Large intestine (tissue), 12 donors: ENCODE measurements around the gene MAPK12. TPM values are rescaled to one million over a fixed set of nuclear protein-coding genes. Genes with fewer than 3 reads are reported as not detected.

Source experiments
- DNase-seq, 2 donors: peaks; one replicate each; pipeline versions ENCODE4 v3.0.0 to v3.0.0-alpha.2; 2013
- H3K27ac ChIP-seq: one replicate; pipeline ENCODE4 v1.5.1; 2013; ENCODE audit warnings: low read length
- H3K27me3 ChIP-seq: 2 replicates; pipeline ENCODE4 v1.6.1; 2013; ENCODE audit warnings: low read length; ENCODE audit not compliant: control insufficient read depth, insufficient read depth
- H3K36me3 ChIP-seq: 2 replicates; pipeline ENCODE4 v1.6.1; 2013; ENCODE audit warnings: low read length; ENCODE audit not compliant: control insufficient read depth, insufficient read depth
- H3K4me1 ChIP-seq: one replicate; pipeline ENCODE4 v1.6.1; 2013; ENCODE audit warnings: low read length; ENCODE audit not compliant: control insufficient read depth, insufficient read depth
- H3K4me3 ChIP-seq: one replicate; pipeline ENCODE4 v1.5.1; 2013; ENCODE audit warnings: low read length
- H3K9me3 ChIP-seq: one replicate; pipeline ENCODE4 v1.6.1; 2013; ENCODE audit warnings: mild to moderate bottlenecking, low read depth, low read length, moderate library complexity; ENCODE audit not compliant: control insufficient read depth
- WGBS: methylation state at CpG from one replicate; pipeline ENCODE4 v1.1.5; 2013; ENCODE audit warnings: low lambda C conversion rate; ENCODE audit not compliant: insufficient coverage; 5-methylcytosine and 5-hydroxymethylcytosine counted together
- long read RNA-seq, 11 donors: transcript quantifications; one replicate each; lab custom pipeline, GENCODE V29; 2026
- polyA plus RNA-seq: library from polyadenylated mRNA; unstranded; fragments of 120-200 nt; gene quantifications from one replicate; pipeline ENCODE4 v1.2.1, GENCODE V29; 2013

Gene MAPK12
- polyA plus RNA-seq = 7.6 TPM
- long read RNA-seq, donor 1 = 0 reads
- long read RNA-seq, donor 2, partial matches to known transcripts = 0 of 1 reads
- long read RNA-seq, donor 2, other reads (novel, unspliced or antisense) = 0 of 1 reads
- long read RNA-seq, donor 3 = 0 reads
- long read RNA-seq, donor 4 = 0 reads
- long read RNA-seq, donor 5, partial matches to known transcripts = 0 of 1 reads
- long read RNA-seq, donor 5, other reads (novel, unspliced or antisense) = 0 of 1 reads
- long read RNA-seq, donor 6, partial matches to known transcripts = 0 of 1 reads
- long read RNA-seq, donor 6, other reads (novel, unspliced or antisense) = 0 of 1 reads
- long read RNA-seq, donor 7, partial matches to known transcripts = 0 of 1 reads
- long read RNA-seq, donor 7, other reads (novel, unspliced or antisense) = 0 of 1 reads
- long read RNA-seq, donor 8, partial matches to known transcripts = 0 of 4 reads
- long read RNA-seq, donor 8, other reads (novel, unspliced or antisense) = 0 of 4 reads
- long read RNA-seq, donor 9, partial matches to known transcripts = 0 of 2 reads
- long read RNA-seq, donor 9, other reads (novel, unspliced or antisense) = 0 of 2 reads
- long read RNA-seq, donor 10, partial matches to known transcripts = 0 of 1 reads
- long read RNA-seq, donor 10, other reads (novel, unspliced or antisense) = 0 of 1 reads
- long read RNA-seq, donor 11, partial matches to known transcripts = 0 of 2 reads
- long read RNA-seq, donor 11, other reads (novel, unspliced or antisense) = 0 of 2 reads

DNA sequence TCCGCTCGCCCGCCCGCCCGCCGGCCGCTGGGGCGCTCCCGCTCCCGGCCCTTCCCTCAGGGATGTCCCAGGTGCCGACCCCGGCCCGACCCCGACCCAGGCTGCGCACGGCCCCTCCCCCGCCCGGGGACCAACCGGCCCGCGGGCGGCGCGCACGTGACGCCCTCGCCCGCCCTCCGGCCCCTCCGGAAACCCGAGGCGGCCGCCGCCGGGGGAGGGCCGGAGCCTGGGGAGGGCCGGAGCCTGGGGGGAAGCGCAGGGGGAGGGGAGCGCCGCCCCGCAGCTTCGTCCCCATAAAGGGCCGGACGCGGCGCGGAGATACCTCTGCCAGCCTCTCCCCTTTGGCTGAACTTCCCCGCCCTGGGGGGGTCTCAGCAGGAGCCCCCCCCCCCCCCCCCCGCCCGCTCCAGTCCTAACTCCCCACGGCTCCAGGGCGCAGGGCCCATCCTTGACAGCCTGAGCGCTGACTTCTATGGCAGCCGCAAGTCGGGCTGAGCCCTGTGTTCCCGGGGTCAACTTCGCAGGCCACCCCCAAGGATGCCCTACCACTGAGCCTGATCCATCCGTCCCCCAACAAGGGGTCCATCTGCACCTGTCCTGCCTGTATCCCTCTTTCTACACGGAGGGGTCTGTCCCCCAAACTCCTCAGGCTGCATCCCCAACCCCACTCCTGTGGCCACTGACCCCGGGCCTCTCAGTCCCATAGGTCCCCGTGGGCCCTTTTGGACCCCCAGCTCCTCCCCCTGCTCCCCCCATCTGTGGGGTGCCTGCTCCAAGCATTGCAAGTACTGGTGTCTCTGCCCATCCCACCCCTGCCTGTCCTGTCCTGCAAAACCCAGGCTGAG, at the start of gene MAPK12:
Gene MAPK12 (minus strand): TSS at position 69 of the 845 bp plus-strand sequence. CDS start 174 bp downstream, outside the sequence.
- Histone ChIP-seq H3K4me1 (peaks cover 2% of the 10 kb centered on the region), H3K27me3 (peaks cover 50% of the 10 kb centered on the region), H3K4me3 (peak within 1 kb of the TSS; percentile 21), H3K9me3 (peaks cover 2% of the 10 kb centered on the region), H3K36me3 (no peaks in the 10 kb centered on the region), H3K27ac (no peak within 1 kb of the TSS)
- no peak for DNase-seq
- WGBS = no CpG with 5 or more reads among the region's 61 CpGs

GRCh38 chr22:50310949-50311444, 49.5 kb upstream of the MAPK12 start:
- no peak for DNase-seq
- peaks cover 4% of the 10 kb centered on the region for H3K36me3 ChIP-seq
- H3K27ac ChIP-seq = no peak overlapping the region
- H3K4me1 ChIP-seq = peaks cover 17% of the 10 kb centered on the region
- WGBS = no CpG with 5 or more reads among the region's 16 CpGs
- H3K9me3 ChIP-seq = peaks cover 3% of the 10 kb centered on the region
- no peak overlapping the region for H3K4me3 ChIP-seq
- no peaks in the 10 kb centered on the region for H3K27me3 ChIP-seq

DNA sequence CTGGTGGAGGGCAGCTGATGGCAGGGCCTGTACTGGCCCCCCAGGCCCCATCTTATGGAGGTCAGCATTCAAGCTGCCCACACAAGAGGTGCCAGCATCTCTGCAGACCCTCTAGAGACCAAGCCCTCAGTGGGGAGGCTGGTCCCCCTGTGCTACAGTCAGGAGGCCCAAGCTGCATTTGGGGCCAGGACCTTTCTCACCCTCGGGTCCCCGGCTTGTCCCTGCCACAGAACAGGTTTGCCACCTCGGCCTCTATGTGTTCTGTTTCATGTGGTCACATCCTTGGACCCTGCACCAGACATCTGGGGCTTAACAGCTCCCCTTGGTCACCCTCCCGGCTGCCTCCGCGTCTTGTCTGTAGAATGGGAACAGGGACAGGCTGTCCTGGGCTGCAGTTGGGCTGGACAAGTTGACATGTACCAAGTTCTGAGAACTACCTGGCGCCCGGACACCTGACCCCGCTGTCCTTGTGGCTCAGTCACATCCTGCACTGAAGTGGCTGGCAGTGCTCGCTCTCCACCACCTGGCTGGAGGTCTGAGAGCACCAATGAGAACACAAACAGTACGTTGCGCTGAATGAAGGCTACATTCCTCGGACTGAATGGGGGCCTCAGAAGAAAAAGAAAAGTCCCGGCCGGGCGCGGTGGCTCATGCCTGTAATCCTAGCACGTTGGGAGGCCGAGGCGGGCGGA, 48.7 kb upstream of the MAPK12 start:
- Histone ChIP-seq H3K9me3 (peaks cover 3% of the 10 kb centered on the region), H3K27ac (no peak overlapping the region), H3K4me3 (no peak overlapping the region), H3K36me3 (peaks cover 4% of the 10 kb centered on the region), H3K27me3 (no peaks in the 10 kb centered on the region), H3K4me1 (peaks cover 24% of the 10 kb centered on the region)
- no CpG with 5 or more reads among the region's 21 CpGs for WGBS
- no peak for DNase-seq

DNA sequence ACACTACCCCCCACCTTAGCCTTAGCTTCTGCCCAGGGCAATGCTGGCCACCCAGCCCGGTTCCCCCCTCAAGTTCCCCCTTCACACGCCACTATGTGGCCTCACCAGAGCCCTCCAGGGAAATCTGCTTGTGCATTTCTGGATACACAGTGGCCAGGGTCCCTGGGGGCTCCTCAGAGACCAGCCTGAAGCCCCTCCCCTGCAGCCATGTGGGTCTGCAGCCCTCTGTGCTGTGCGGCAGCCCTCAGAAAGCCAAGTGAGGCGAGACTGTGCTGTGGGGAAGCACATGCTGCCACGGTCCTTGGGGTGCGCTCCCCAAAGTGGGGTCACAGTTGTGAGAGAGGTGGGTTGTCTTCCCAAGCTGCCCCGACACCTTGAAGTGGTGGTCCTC, 48.1 kb upstream of the MAPK12 start:
- Histone ChIP-seq H3K36me3 (peaks cover 8% of the 10 kb centered on the region), H3K27ac (no peak overlapping the region), H3K27me3 (no peaks in the 10 kb centered on the region), H3K9me3 (peaks cover 3% of the 10 kb centered on the region), H3K4me1 (peaks cover 30% of the 10 kb centered on the region), H3K4me3 (no peak overlapping the region)
- no peak for DNase-seq
- WGBS = no CpG with 5 or more reads among the region's 7 CpGs

GRCh38 chr22:50308986-50309600, 47.6 kb upstream of the MAPK12 start:
- H3K27ac ChIP-seq = peak overlapping the region; percentile 22
- no peak overlapping the region for H3K4me3 ChIP-seq
- peaks cover 33% of the 10 kb centered on the region for H3K4me1 ChIP-seq
- DNase-seq = no peak
- no CpG with 5 or more reads among the region's 9 CpGs for WGBS
- H3K36me3 ChIP-seq = peaks cover 8% of the 10 kb centered on the region
- peaks cover 3% of the 10 kb centered on the region for H3K9me3 ChIP-seq
- no peaks in the 10 kb centered on the region for H3K27me3 ChIP-seq

GRCh38 chr22:50308597-50308935, 47.1 kb upstream of the MAPK12 start:
- Histone ChIP-seq H3K27ac (peak overlapping the region; percentile 76), H3K9me3 (peaks cover 3% of the 10 kb centered on the region), H3K4me1 (peaks cover 37% of the 10 kb centered on the region), H3K27me3 (no peaks in the 10 kb centered on the region), H3K36me3 (peaks cover 13% of the 10 kb centered on the region), H3K4me3 (no peak overlapping the region)
- no peak for DNase-seq
- no CpG with 5 or more reads among the region's 7 CpGs for WGBS

DNA sequence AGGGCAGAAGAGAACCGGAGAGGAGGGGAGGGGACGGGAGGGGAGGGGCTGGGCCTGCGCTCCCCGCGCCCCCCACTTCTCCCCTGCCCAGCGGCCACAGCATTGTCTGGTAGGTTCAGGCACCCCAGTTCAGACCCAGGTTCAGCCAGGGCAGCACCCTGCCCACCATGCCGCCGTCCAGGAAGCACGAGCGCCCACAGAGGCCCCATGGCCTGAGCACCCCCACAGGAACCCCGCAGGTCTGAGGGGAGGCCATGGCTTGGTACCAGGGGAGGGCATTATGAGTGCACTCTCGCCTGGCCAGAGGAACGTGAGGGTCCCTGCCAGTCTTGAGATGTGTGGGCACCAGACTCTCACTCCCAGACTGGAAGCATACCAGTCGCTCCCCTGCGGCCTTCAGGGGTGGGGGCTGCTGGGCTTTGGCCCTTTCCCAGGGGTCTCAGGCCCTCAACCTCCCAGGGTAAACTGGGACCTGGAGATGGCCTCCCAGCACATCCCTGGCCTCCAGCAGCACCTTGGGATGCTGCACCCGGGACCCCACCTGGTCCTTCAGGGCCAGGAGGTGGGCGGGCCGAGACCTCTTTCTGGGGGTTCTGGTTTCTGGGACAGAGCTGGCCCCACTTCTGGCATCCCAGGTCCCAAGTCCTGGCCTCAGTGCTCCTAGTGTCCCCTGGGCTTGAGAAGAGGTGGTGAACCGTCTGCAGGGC, 46.6 kb upstream of the MAPK12 start:
- no peak for DNase-seq
- Histone ChIP-seq H3K9me3 (peaks cover 3% of the 10 kb centered on the region), H3K4me1 (peaks cover 42% of the 10 kb centered on the region), H3K27me3 (no peaks in the 10 kb centered on the region), H3K27ac (peak overlapping the region; percentile 76), H3K4me3 (no peak overlapping the region), H3K36me3 (peaks cover 18% of the 10 kb centered on the region)
- no CpG with 5 or more reads among the region's 19 CpGs for WGBS

DNA sequence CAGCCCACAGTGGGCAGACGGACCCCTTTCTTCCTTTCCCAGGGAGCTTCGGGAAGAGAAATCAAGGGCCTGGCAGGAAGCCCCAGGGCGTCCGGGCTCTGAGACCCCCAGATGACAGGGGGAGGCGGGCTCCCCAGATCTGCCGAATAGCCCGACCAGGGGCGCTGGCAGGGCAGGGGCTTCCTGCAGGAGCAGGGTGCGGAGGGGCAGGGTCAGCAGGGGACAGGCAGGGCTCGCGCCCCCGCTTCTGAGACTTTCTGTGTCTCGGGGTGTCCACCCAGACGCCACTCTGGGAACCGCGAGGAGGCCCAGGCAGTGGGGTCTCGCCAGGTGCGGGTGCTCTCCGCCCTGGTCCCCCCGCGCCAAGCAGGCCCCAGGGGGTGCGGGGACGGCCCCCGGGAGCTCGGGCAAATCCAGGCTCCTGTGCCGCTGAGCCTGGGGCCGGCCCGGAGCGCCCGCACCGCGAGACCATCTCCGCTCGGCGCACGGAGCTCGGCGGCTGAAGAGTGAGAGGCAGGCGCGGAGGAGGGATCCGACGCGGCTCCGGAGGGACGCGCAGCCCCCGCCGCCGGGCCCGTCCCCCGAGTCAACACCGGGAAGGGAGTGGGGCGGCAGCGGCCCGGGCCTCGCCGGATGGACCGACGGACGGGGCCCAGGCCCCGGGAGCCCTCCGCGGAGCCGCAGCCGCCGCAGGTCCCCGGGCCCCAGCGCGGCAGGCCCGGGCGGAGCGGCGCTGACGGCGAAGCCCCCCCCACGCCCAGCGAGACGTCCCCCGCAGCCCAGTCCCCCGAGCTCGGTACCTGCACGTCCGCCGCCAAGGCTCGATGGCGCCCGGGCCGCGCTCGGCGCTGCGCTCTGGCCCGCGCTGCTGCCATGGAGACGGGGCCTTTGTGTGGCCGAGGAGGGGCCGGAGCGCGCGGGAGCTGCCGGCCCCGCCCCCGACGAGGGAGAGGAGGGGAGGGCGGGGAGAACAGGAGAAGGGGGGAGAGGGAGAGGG, 45.6 kb upstream of the MAPK12 start, which contains the start of gene PLXNB2:
Gene PLXNB2 (minus strand): TSS at position 894 of the 997 bp plus-strand sequence. CDS start 17,062 bp downstream, outside the sequence.
- H3K9me3 ChIP-seq = peaks cover 2% of the 10 kb centered on the region
- no CpG with 5 or more reads among the region's 105 CpGs for WGBS
- no peaks in the 10 kb centered on the region for H3K27me3 ChIP-seq
- peak within 1 kb of the TSS; percentile 83 for H3K27ac ChIP-seq
- H3K4me3 ChIP-seq = peak within 1 kb of the TSS; percentile 96
- H3K36me3 ChIP-seq = peaks cover 18% of the 10 kb centered on the region
- H3K4me1 ChIP-seq = peaks cover 52% of the 10 kb centered on the region
- DNase-seq = peak; percentile 78 to 84
